ENCODE data around the gene PDZD2.

DNA sequence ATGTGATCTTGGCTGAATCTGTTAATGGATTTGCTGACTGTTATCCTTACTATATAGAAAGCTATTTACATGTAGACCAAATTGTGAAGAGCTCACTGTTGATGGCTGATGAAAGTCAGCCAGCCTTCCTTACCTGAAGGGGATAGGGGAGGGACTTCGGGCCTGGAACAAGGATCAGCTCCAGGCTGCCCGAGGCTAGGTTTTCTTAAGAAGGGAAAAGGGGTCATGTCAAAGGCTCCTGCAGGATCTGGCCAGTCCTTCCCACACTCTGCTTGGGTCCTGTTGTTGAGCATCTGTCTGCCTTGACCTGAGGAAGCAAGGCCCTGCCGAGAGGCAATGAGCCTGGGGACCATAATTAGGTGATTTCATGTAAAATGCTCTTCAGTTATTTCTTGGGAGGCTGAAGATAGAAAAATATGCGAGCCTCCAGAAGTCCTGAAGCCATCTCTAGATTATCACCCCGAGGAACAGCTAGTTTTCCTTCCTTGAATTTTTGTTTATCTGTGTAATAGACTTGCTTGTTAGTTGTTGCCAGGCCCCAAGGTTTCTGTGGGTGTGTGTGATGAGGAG lies 261.4 kb downstream of the PDZD2 start:
- TF ChIP-seq, protein P1, sequence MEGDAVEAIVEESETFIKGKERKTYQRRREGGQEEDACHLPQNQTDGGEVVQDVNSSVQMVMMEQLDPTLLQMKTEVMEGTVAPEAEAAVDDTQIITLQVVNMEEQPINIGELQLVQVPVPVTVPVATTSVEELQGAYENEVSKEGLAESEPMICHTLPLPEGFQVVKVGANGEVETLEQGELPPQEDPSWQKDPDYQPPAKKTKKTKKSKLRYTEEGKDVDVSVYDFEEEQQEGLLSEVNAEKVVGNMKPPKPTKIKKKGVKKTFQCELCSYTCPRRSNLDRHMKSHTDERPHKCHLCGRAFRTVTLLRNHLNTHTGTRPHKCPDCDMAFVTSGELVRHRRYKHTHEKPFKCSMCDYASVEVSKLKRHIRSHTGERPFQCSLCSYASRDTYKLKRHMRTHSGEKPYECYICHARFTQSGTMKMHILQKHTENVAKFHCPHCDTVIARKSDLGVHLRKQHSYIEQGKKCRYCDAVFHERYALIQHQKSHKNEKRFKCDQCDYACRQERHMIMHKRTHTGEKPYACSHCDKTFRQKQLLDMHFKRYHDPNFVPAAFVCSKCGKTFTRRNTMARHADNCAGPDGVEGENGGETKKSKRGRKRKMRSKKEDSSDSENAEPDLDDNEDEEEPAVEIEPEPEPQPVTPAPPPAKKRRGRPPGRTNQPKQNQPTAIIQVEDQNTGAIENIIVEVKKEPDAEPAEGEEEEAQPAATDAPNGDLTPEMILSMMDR (IDR thresholded peaks at IDR 0.05; ENCODE audit: insufficient read depth, low read length), result no peak
- TF ChIP-seq POLR2AphosphoS5 (IDR thresholded peaks at IDR 0.05; ENCODE audit: low read depth) (no peak), SPI1 (IDR thresholded peaks at IDR 0.05; ENCODE audit: borderline replicate concordance, low read depth) (no peak), GABPA (IDR thresholded peaks at IDR 0.05; ENCODE audit: low read depth) (no peak)

Data from HL-60 (cell line).